Measurements from ENCODE around the gene CCDC51.

CCDC51 gene

GRCh38 chr3:48426944-48427629, 12.8 kb downstream of the CCDC51 start:
- in situ Hi-C loops (cut with HindIII; ENCODE audit: low pct_ligation_motif_present, low sequenced_read_pairs): loop anchor here (25.0 kb wide), 1 partner anchor 165 kb away; no protein-coding TSS in a partner anchor
- H3K36me3 ChIP-seq (replicated peaks): peaks cover 2% of the 10 kb centered on the region
- H3K27me3 ChIP-seq (replicated peaks): no peaks in the 10 kb centered on the region
- H3K4me3 ChIP-seq (ENCODE audit: low read depth, low read length): peak overlapping the region; percentile 5
- TF ChIP-seq CTCF (IDR thresholded peaks at IDR 0.05; ENCODE audit: low read depth, low read length, missing control alignments): no peak
- DNase-seq: no peak
- no peak overlapping the region for H3K27ac ChIP-seq

- TF ChIP-seq CTCF (IDR thresholded peaks at IDR 0.05; ENCODE audit: low read depth, low read length, missing control alignments): no peak
- DNase-seq: no peak
- H3K27ac ChIP-seq: no peak overlapping the region
- in situ Hi-C loops (cut with HindIII; ENCODE audit: low pct_ligation_motif_present, low sequenced_read_pairs): loop anchor here (25.0 kb wide), 1 partner anchor 164 kb away; no protein-coding TSS in a partner anchor
- peaks cover 2% of the 10 kb centered on the region for H3K36me3 ChIP-seq (replicated peaks)
- no peak overlapping the region for H3K4me3 ChIP-seq (ENCODE audit: low read depth, low read length)
- H3K27me3 ChIP-seq (replicated peaks): no peaks in the 10 kb centered on the region
Observed at GRCh38 chr3:48426401-48426909, 13.5 kb downstream of the CCDC51 start.

GRCh38 chr3:48425281-48425812, 14.6 kb downstream of the CCDC51 start:
- no peak overlapping the region for H3K4me3 ChIP-seq (ENCODE audit: low read depth, low read length)
- H3K27me3 ChIP-seq (replicated peaks): no peaks in the 10 kb centered on the region
- no peak overlapping the region for H3K27ac ChIP-seq
- DNase-seq: no peak
- TF ChIP-seq CTCF (IDR thresholded peaks at IDR 0.05; ENCODE audit: low read depth, low read length, missing control alignments): no peak
- in situ Hi-C loops (cut with HindIII; ENCODE audit: low pct_ligation_motif_present, low sequenced_read_pairs): loop anchor here (25.0 kb wide), 1 partner anchor 163 kb away; no protein-coding TSS in a partner anchor
- peaks cover 2% of the 10 kb centered on the region for H3K36me3 ChIP-seq (replicated peaks)

- H3K4me3 ChIP-seq (ENCODE audit: low read depth, low read length): no peak overlapping the region
- no peak overlapping the region for H3K27ac ChIP-seq
- peaks cover 2% of the 10 kb centered on the region for H3K36me3 ChIP-seq (replicated peaks)
- in situ Hi-C loops (cut with HindIII; ENCODE audit: low pct_ligation_motif_present, low sequenced_read_pairs): no loop called here
- no peaks in the 10 kb centered on the region for H3K27me3 ChIP-seq (replicated peaks)
- no peak for DNase-seq
- no peak for TF ChIP-seq CTCF (IDR thresholded peaks at IDR 0.05; ENCODE audit: low read depth, low read length, missing control alignments)
Observed at GRCh38 chr3:48423883-48424695, 15.8 kb downstream of the CCDC51 start.

GRCh38 chr3:48423241-48423882, 16.6 kb downstream of the CCDC51 start:
- no peak for TF ChIP-seq CTCF (IDR thresholded peaks at IDR 0.05; ENCODE audit: low read depth, low read length, missing control alignments)
- no peak overlapping the region for H3K4me3 ChIP-seq (ENCODE audit: low read depth, low read length)
- DNase-seq: no peak
- H3K27me3 ChIP-seq (replicated peaks): no peaks in the 10 kb centered on the region
- in situ Hi-C loops (cut with HindIII; ENCODE audit: low pct_ligation_motif_present, low sequenced_read_pairs): no loop called here
- no peak overlapping the region for H3K27ac ChIP-seq
- H3K36me3 ChIP-seq (replicated peaks): peaks cover 2% of the 10 kb centered on the region

Measured in brain microvascular endothelial cell (primary cell).